T-helper 1 cell treated with Interleukin-12 subunit alpha and Interleukin-12 subunit beta and Interleukin-4 antibody, amounts not matched to agents 30 μg/mL and 1 μg/mL, for 36 hours (primary cell): ENCODE measurements around the gene QRFP.

ENCODE experiments used
- H3K27ac Mint-ChIP-seq: one replicate; pipeline ENCODE4 v1.8.0; 2021; ENCODE audit warnings: mild to moderate bottlenecking, mixed read lengths
- H3K27me3 Mint-ChIP-seq: one replicate; pipeline ENCODE4 v1.8.0; 2021; ENCODE audit warnings: low read depth, mixed read lengths
- H3K36me3 Mint-ChIP-seq: one replicate; pipeline ENCODE4 v1.8.0; 2021; ENCODE audit warnings: low read depth, mixed read lengths
- H3K4me1 Mint-ChIP-seq: one replicate; pipeline ENCODE4 v1.8.0; 2021; ENCODE audit warnings: low read depth, mixed read lengths
- H3K4me3 Mint-ChIP-seq: one replicate; pipeline ENCODE4 v1.8.0; 2021; ENCODE audit warnings: mild to moderate bottlenecking, moderate library complexity, mixed read lengths
- H3K9me3 Mint-ChIP-seq: one replicate; pipeline ENCODE4 v1.8.0; 2021; ENCODE audit warnings: mixed read lengths

QRFP gene

DNA sequence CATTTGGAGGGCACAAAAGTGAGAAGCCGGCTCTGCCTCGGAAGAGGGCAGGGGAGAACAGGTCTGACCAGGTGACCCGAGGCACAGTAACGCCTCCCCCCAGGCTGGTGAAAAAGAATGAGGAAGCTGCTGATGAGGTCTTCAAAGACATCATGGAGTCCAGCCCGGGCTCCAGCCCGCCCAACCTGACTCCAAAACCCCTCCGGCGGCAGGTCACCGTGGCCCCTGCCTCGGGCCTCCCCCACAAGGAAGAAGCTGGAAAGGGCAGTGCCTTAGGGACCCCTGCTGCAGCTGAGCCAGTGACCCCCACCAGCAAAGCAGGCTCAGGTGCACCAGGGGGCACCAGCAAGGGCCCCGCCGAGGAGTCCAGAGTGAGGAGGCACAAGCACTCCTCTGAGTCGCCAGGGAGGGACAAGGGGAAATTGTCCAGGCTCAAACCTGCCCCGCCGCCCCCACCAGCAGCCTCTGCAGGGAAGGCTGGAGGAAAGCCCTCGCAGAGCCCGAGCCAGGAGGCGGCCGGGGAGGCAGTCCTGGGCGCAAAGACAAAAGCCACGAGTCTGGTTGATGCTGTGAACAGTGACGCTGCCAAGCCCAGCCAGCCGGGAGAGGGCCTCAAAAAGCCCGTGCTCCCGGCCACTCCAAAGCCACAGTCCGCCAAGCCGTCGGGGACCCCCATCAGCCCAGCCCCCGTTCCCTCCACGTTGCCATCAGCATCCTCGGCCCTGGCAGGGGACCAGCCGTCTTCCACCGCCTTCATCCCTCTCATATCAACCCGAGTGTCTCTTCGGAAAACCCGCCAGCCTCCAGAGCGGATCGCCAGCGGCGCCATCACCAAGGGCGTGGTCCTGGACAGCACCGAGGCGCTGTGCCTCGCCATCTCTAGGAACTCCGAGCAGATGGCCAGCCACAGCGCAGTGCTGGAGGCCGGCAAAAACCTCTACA lies 11.8 kb downstream of the QRFP start:
- no peak overlapping the region for H3K27ac Mint-ChIP-seq
- H3K27me3 Mint-ChIP-seq: no peaks in the 10 kb centered on the region
- H3K9me3 Mint-ChIP-seq: no peaks in the 10 kb centered on the region
- no peak overlapping the region for H3K4me3 Mint-ChIP-seq
- H3K36me3 Mint-ChIP-seq: peaks cover 7% of the 10 kb centered on the region
- no peaks in the 10 kb centered on the region for H3K4me1 Mint-ChIP-seq

DNA sequence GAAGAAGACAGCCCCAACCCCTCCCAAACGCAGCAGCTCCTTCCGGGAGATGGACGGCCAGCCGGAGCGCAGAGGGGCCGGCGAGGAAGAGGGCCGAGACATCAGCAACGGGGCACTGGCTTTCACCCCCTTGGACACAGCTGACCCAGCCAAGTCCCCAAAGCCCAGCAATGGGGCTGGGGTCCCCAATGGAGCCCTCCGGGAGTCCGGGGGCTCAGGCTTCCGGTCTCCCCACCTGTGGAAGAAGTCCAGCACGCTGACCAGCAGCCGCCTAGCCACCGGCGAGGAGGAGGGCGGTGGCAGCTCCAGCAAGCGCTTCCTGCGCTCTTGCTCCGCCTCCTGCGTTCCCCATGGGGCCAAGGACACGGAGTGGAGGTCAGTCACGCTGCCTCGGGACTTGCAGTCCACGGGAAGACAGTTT lies 12.5 kb downstream of the QRFP start:
- Mint-ChIP-seq H3K27me3 (no peaks in the 10 kb centered on the region), H3K36me3 (peaks cover 7% of the 10 kb centered on the region), H3K4me3 (no peak overlapping the region), H3K4me1 (no peaks in the 10 kb centered on the region), H3K27ac (no peak overlapping the region), H3K9me3 (no peaks in the 10 kb centered on the region)

DNA sequence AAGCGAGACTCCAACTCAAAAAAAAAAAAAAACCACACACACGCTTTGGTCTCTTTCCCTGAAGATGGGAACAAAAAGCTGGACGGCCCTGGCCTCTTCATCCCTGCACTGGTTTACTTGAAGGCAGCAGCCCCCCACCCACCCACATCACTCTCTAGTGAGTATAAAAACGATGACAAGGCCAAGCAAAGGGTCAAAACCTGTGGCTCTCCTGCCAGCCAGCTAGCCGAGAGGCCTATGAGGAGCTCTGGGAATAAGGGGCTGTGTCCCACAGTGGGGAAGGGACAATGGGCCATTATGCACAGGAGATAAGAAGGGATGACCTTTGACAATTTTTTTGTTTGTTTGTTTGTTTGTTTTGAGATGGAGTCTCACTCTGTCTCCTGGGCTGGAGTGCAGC lies 13.1 kb downstream of the QRFP start:
- H3K27me3 Mint-ChIP-seq: no peaks in the 10 kb centered on the region
- H3K4me3 Mint-ChIP-seq: no peak overlapping the region
- H3K27ac Mint-ChIP-seq: no peak overlapping the region
- peaks cover 7% of the 10 kb centered on the region for H3K36me3 Mint-ChIP-seq
- no peaks in the 10 kb centered on the region for H3K4me1 Mint-ChIP-seq
- no peaks in the 10 kb centered on the region for H3K9me3 Mint-ChIP-seq

DNA sequence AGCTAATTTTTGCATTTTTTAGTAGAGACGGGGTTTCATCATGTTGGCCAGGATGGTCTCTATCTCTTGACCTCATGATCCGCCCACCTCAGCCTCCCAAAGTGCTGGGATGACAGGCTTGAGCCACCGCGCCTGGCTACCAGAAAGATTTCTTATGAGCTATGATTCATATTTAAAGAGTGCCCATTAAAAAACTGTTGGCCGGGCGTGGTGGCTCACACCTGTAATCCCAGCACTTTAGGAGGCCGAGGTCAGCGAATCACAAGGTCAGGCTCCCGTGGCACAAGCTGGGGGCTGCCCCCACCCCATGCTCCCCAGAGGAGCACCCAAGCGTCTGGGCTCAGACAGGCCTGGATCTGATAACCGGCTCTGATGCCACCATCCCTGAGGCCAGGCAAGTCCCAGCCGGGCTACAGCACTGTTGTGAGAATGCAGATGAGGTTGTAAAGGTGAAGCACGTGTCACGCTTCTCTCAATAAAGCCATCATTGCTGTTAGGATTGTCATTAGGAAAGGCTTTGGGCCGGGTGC lies 13.9 kb downstream of the QRFP start:
- Mint-ChIP-seq H3K4me3 (no peak overlapping the region), H3K4me1 (no peaks in the 10 kb centered on the region), H3K36me3 (peaks cover 7% of the 10 kb centered on the region), H3K9me3 (no peaks in the 10 kb centered on the region), H3K27me3 (no peaks in the 10 kb centered on the region), H3K27ac (no peak overlapping the region)

DNA sequence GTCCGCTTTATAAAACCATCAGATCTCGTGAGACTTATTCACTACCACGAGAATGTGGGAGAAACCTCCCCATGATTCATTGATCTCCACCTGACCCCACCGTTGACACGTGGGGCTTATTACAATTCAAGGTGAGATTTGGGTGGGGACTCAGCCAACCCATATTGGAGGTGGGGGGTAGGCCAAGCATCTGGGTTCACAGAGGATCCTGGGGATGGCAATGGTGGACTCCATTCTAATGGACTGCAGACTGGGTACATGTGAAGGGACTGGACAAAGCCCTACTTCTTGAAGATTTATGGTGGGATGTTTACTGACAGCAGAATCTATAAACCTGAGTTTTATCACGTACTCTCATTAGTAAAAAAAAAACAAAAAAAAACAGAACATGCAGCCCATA lies 15.1 kb downstream of the QRFP start:
- Mint-ChIP-seq H3K36me3 (peaks cover 7% of the 10 kb centered on the region), H3K27me3 (no peaks in the 10 kb centered on the region), H3K27ac (no peak overlapping the region), H3K4me1 (no peaks in the 10 kb centered on the region), H3K4me3 (no peak overlapping the region), H3K9me3 (no peaks in the 10 kb centered on the region)

DNA sequence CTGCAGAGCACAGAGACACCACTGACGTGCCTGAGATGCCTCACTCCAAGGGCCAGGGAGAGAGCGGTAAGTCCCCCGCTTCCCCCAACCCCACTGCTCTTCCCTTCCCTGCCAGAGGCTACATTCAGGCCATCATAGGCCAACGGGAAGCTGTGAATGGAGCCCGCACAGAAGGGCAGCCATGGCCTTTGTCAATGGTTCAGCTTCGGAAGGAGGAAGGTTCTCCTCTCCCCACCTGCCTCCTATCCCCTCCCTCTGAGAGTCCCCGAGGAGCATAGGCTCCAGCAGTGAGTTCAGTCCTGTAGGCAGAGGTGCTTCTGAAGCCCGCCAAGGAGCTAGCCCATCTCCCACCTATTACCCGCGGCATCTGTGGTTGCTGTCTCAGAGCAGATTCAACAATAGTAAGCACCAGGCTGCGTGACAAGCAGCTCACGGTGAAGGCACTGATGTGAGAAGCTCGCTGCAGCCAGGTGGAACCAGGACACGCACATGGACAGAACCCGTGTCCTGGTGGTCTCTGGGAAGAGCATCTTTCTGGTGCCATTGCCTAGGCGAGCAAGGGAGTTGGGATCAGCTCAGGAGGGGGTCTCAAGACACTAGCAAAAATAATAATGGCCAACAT lies 15.9 kb downstream of the QRFP start:
- H3K4me3 Mint-ChIP-seq: no peak overlapping the region
- H3K27ac Mint-ChIP-seq: no peak overlapping the region
- H3K27me3 Mint-ChIP-seq: no peaks in the 10 kb centered on the region
- peaks cover 7% of the 10 kb centered on the region for H3K36me3 Mint-ChIP-seq
- no peaks in the 10 kb centered on the region for H3K9me3 Mint-ChIP-seq
- no peaks in the 10 kb centered on the region for H3K4me1 Mint-ChIP-seq

DNA sequence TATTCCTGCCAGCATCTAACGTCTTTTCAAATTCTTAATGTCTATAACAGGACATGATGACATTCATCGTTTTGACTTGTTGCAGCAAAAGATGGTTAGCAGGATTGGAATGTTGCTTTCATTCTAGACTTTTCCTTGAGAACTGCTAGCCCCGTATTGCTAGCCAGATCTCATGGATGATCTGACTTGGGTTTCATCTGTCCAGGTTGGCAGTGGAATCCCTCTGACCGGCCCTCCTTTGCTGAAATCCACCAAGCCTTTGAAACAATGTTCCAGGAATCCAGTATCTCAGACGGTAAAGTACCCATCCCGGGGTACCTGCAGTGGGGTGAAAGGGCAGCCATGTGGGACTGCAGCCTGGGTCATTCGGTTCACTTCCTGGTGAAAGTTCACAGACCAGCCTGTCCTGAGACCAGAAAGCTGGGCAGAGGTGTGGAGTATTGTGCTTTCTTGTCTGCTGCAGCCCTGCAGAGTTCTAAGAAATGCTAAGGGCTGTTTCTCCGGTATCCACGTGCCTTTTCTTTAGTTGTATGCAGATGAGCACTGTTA lies 16.7 kb downstream of the QRFP start:
- no peaks in the 10 kb centered on the region for H3K9me3 Mint-ChIP-seq
- H3K4me3 Mint-ChIP-seq: no peak overlapping the region
- H3K27ac Mint-ChIP-seq: no peak overlapping the region
- no peaks in the 10 kb centered on the region for H3K4me1 Mint-ChIP-seq
- no peaks in the 10 kb centered on the region for H3K27me3 Mint-ChIP-seq
- peaks cover 7% of the 10 kb centered on the region for H3K36me3 Mint-ChIP-seq

DNA sequence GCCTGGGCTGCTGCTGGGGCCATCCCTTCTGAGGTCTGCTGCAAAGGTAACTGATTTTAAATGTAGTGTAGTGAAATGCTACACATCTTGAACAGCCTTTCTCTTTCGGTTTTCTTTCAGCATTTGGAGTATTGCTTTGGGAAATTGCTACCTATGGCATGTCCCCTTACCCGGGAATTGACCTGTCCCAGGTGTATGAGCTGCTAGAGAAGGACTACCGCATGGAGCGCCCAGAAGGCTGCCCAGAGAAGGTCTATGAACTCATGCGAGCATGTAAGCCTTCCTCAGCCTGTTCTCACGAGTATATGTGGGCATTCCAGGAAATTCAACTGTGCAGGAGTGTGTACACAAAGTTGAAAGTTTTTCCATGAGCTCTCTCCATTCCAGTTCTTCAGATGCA lies 18.3 kb downstream of the QRFP start:
- H3K9me3 Mint-ChIP-seq: no peaks in the 10 kb centered on the region
- H3K27ac Mint-ChIP-seq: no peak overlapping the region
- peaks cover 11% of the 10 kb centered on the region for H3K36me3 Mint-ChIP-seq
- H3K27me3 Mint-ChIP-seq: no peaks in the 10 kb centered on the region
- no peak overlapping the region for H3K4me3 Mint-ChIP-seq
- no peaks in the 10 kb centered on the region for H3K4me1 Mint-ChIP-seq

DNA sequence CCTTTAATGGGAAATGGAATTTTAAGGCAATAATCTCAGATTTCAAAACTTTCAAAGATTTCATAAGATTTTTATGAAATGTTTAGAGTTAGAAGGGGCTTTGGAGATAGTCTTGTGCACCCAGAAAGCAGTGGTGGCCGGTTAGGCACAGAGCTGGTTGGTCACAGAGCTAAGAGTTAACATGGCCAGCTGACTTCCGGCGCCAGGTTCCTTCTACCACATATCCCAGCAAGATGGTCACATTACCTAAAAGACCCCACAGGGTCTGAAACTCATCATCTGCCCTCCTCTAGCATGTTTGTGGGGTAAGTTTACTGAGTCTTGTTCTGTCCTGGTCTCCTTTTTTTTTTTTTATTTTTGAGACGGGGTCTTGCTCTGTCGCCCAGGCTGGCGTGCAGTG lies 19.3 kb downstream of the QRFP start:
- Mint-ChIP-seq H3K27me3 (no peaks in the 10 kb centered on the region), H3K4me3 (no peak overlapping the region), H3K36me3 (peaks cover 11% of the 10 kb centered on the region), H3K9me3 (no peaks in the 10 kb centered on the region), H3K27ac (no peak overlapping the region), H3K4me1 (no peaks in the 10 kb centered on the region)

DNA sequence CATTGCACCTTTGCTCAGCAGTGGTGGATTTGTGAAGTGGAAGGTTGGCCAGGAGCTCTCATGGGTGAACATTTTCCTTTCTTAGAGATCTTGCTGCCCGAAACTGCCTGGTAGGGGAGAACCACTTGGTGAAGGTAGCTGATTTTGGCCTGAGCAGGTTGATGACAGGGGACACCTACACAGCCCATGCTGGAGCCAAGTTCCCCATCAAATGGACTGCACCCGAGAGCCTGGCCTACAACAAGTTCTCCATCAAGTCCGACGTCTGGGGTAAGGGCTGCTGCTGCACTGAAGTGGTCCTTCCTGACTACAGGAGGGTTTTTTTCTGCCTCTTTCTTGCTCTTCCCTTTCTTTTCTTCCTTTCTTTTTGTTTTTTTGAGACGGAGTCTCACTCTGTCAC lies 21.8 kb downstream of the QRFP start:
- Mint-ChIP-seq H3K9me3 (no peaks in the 10 kb centered on the region), H3K4me1 (no peaks in the 10 kb centered on the region), H3K27ac (no peak overlapping the region), H3K4me3 (no peak overlapping the region), H3K36me3 (peaks cover 8% of the 10 kb centered on the region), H3K27me3 (no peaks in the 10 kb centered on the region)

DNA sequence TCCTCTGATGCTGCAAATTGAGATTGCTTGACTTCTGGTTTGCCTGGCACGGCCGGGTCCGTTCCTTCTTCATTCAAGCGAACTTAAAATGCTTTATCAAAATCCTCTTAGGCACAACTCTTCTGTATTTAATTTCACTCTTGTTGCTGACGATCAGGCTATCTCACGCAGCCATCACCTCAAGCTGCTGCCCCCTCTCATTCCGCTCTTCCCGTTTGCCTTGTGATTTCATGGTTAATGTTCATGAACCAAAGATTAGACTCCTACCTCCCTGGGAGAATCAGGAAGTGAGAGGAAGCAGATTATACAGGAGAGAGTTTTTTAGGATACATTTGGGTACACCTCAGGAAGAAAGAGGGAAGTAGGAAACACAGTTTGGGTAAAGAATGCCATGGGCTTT lies 22.6 kb downstream of the QRFP start:
- no peaks in the 10 kb centered on the region for H3K4me1 Mint-ChIP-seq
- H3K27ac Mint-ChIP-seq: no peak overlapping the region
- H3K27me3 Mint-ChIP-seq: no peaks in the 10 kb centered on the region
- H3K4me3 Mint-ChIP-seq: no peak overlapping the region
- peaks cover 8% of the 10 kb centered on the region for H3K36me3 Mint-ChIP-seq
- no peaks in the 10 kb centered on the region for H3K9me3 Mint-ChIP-seq

DNA sequence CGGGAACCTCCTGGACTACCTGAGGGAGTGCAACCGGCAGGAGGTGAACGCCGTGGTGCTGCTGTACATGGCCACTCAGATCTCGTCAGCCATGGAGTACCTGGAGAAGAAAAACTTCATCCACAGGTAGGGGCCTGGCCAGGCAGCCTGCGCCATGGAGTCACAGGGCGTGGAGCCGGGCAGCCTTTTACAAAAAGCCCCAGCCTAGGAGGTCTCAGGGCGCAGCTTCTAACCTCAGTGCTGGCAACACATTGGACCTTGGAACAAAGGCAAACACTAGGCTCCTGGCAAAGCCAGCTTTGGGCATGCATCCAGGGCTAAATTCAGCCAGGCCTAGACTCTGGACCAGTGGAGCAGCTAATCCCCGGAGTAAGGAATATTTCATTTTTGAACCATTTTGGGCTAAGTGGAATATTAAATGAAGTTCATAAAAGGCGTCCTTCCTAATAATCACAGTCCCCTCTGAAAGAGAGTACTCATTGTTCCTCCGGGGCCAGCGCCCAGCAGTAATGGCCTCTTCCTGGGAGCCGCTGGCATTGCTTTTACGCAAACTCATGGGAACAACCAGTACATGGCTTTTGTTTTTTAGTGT lies 23.6 kb downstream of the QRFP start:
- Mint-ChIP-seq H3K4me1 (no peaks in the 10 kb centered on the region), H3K4me3 (no peak overlapping the region), H3K27me3 (no peaks in the 10 kb centered on the region), H3K36me3 (peaks cover 8% of the 10 kb centered on the region), H3K27ac (no peak overlapping the region), H3K9me3 (no peaks in the 10 kb centered on the region)

DNA sequence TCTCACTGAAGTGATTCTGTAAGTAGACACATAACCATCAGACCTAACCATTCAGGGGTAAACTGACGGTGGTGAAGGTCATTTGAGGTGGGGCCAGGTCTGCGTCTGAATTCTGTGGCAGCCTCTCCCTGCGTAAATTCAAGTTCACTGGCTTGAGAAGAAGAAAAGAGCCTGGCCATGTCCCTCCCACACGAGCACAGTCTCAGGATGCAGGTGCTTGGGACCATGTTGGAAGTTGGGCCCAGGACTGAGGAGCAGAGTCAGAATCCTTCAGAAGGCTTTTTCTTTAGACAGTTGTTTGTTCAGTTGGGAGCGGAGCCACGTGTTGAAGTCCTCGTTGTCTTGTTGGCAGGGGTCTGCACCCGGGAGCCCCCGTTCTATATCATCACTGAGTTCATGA lies 24.1 kb downstream of the QRFP start:
- Mint-ChIP-seq H3K36me3 (peaks cover 8% of the 10 kb centered on the region), H3K27ac (no peak overlapping the region)

DNA sequence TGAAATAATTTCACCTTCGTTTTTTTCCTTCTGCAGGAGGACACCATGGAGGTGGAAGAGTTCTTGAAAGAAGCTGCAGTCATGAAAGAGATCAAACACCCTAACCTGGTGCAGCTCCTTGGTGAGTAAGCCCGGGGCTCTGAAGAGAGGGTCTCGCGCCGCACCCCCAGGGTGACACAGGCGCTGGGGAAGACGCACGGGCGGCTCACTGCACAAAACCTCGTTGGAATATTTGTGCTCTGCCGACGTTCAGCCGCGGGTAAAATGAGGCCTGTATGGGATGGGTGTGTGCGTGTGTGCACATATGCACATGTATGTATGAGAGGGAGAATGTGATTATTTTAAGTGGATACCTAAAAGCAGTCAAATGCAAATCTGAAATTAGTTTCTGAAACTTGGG lies 24.5 kb downstream of the QRFP start:
- Mint-ChIP-seq H3K27me3 (no peaks in the 10 kb centered on the region), H3K27ac (no peak overlapping the region), H3K9me3 (no peaks in the 10 kb centered on the region), H3K4me3 (no peak overlapping the region), H3K36me3 (peaks cover 8% of the 10 kb centered on the region), H3K4me1 (no peaks in the 10 kb centered on the region)

More for the DNA sequence above, 24.1 kb downstream of the QRFP start:
- H3K27me3 Mint-ChIP-seq: no peaks in the 10 kb centered on the region
- no peaks in the 10 kb centered on the region for H3K4me1 Mint-ChIP-seq
- no peaks in the 10 kb centered on the region for H3K9me3 Mint-ChIP-seq
- H3K4me3 Mint-ChIP-seq: no peak overlapping the region
